Urothelium cell line (cell line): ENCODE data around the gene BAZ2B.

Experiments
- DNase-seq: peaks from one replicate; pipeline ENCODE4 v3.0.0; 2011; ENCODE audit warnings: low spot score, mixed read lengths
- FAIRE-seq: peaks from 2 replicates; lab custom pipeline; 2011; peaks lifted over from hg19 to GRCh38; lab: Jason Lieb, UNC

BAZ2B gene

GRCh38 chr2:159279700-159280099 lies 336.6 kb downstream of the BAZ2B start:
- FAIRE-seq (no peak), DNase-seq (no peak)

GRCh38 chr2:159275111-159275510 lies 341.2 kb downstream of the BAZ2B start:
- DNase-seq, result no peak
- no peak for FAIRE-seq

GRCh38 chr2:159272156-159272555 lies 344.2 kb downstream of the BAZ2B start:
- DNase-seq, result no peak
- FAIRE-seq, result no peak

- DNase-seq, result no peak
- no peak for FAIRE-seq
Observed at GRCh38 chr2:159270744-159271379, 345.5 kb downstream of the BAZ2B start.
